NCI-H2081 treated with DMSO at 0.1 percent for 48 hours (cell line): ENCODE data around the gene S100A1.
"Not testable (repeated sequence)": the region's sequence is repeated elsewhere in the genome, so short reads cannot be mapped to it uniquely, and the experiment has no call there.

ENCODE experiments used
- DNase-seq: peaks from one replicate; lab custom pipeline; 2025; lab: John Stamatoyannopoulos, UW

Gene S100A1

DNA sequence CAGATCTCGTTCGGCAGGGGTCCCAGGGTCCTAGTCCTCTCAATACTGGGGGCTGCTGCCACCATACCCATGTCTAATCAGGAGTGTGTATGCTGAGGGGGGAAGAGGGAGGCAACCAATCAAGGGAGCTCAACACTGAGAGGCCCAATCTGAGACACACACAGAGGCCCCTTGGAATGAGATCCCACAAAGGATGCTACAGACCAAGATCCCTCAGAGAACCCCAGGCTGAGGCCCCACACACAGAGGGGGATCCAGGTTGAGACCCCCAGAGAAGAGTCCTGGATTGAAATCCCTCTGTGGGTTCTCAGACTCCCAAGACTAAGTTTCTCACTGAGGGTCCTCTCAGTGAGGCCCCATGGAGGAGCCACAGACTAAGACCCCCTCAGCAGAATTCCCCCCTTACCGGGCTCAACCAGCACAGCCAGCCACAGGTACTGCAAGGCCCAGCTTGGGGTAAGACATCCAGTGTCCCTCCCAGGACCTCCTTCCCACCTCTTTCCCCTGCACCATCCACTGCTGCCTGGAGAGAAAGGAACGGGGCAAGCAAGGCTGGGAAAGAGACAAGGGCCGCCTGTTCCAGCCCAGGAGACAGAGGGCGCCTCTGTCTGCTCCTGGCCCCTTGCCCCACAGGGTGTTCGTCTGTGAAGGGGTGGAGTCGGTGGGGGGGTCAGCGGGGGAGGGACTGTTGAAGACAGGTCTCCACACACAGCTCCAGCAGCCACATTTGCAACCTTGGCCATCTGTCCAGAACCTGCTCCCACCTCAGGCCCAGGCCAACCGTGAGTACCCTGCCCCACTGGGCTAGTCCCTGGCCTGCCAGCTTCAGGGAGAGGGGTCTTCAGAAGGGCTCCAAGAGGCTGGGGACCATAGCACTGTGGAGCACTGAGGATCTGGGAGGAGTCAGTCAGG is at the start of gene S100A1:
Gene S100A1 (plus strand): TSS at position 720 of the 912 bp plus-strand sequence. CDS start 2,088 bp downstream, outside the sequence.
- no peak for DNase-seq

DNA sequence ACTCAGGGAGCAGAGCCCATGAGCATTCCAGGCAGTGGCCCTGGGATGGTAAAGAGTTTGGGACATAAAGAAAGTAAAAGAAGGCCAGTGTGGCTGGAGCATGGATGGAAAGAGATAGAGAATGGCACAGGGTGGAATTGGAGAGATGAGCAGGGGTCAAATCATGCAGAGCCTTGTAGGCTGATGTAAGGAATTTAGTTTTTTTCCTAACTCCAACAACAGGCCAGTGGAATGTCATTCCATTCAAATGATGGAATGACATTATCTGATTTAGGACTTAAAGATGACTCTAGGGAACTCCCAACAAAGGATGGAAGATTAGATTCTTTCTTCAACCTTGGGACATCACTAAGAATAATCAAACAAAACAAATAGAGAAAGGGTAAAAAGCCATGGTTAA is 49.7 kb upstream of the S100A1 start:
- DNase-seq = no peak

DNA sequence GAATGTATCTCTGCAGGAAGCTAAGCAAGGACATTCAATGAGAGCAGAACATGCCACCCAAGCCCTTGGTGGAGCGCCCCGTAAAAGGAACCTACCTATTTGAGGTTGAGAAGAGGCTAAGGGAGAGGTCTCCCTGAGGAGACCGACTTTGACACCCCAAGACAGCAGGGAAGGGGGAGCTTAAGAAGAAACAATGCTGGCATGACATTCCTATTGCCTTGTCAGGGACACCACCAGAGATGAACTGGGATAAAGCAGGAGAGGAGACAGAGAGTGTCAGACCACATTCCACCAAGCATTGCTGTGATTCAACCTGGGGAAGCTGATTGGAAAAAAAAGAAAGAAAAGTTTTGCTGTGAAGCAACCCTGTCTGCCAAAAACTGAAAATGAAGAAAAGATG is 49.3 kb upstream of the S100A1 start:
- DNase-seq = no peak

DNA sequence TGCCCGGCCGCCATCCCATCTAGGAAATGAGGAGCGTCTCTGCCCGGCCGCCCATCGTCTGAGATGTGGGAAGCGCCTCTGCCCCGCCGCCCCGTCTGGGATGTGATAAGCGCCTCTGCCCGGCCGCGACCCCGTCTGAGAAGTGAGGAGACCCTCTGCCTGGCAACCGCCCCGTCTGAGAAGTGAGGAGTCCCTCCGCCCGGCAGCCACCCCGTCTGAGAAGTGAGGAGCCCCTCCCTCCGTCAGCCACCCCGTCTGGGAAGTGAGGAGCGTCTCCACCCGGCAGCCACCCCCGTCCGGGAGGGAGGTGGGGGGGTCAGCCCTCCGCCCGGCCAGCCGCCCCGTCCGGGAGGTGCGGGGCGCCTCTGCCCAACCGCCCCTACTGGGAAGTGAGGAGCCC is 45.4 kb upstream of the S100A1 start:
- DNase-seq = not testable (repeated sequence)

DNA sequence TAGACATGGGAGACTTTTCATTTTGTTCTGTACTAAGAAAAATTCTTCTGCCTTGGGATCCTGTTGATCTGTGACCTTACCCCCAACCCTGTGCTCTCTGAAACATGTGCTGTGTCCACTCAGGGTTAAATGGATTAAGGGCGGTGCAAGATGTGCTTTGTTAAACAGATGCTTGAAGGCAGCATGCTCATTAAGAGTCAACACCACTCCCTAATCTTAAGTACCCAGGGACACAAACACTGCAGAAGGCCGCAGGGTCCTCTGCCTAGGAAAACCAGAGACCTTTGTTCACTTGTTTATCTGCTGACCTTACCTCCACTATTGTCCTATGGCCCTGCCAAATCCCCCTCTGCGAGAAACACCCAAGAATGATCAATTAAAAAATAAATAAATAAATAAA is 44.7 kb upstream of the S100A1 start:
- not testable (repeated sequence) for DNase-seq

DNA sequence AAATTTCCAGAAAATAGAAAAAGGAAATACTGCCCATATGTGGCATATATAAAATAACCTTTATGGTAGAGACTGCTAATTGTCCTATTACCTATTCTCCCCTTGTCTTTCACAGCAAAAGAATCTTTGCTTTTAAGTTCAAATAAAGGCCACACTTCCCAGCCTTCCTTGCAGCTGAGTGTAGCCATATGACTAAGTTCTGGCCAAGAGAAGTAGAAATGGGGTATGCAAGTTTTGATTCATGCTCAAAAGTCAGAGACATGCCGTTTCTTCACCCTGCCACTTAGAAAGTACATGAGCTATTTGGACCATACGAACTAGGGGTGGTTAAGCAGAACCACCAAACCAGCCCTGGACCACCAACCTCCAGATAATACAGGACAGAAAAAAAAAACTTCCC is 44.3 kb upstream of the S100A1 start:
- no peak for DNase-seq

DNA sequence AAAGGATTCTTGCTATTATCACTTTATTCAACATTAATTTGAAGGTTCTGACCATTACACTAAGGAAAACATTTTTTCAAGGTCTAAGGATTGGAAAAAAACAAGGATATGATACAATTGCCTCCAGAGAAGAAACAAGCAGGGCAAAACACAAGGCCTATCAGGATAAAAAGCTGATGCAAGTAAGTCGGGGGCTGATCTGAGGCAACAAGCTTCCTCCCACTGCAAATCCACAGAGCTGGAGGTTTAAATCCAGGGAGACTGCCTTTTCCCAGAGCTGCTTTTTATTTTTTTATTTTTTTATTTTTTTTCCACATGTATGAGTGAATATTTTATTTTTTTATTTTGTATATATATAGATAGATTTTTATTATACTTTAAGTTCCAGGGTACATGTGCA is 43.2 kb upstream of the S100A1 start:
- no peak for DNase-seq

DNA sequence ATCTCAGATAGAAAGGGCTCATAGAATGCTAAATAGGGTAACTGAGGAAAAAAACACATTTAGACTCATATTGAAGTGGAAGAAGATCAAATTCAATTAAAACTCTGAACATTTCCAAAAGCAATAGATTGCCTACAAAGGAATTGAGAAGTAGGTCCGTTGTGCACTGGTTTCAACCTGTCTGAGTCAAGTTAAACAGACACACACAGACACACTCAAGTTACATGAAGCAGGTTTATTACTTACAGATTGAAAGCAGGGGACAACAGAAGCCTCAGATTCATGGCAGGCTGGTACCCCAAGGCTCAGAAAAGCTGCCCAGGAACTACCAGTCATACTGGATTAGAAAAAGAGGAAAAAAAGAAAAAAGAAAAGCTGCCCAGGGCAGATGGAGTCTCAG is 41.9 kb upstream of the S100A1 start:
- no peak for DNase-seq

DNA sequence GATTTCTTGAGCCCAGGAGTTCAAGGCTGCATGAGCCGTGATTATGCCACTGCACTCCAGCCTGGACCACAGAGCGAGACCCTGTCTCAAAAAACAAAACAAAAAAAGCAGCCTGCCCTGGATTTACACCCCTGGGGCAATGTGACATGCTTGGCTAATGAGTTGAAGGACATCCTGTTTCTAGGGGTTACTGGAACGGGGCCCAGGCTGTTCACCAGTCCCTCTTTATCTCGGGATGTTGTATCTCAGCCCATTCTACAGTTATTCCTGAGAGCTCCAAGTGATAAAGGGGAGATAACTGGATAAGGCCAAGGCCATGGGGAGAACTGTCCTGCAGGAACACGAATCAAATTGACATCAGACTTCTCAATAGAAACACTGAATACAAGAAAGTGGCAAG is 40.9 kb upstream of the S100A1 start:
- no peak for DNase-seq

DNA sequence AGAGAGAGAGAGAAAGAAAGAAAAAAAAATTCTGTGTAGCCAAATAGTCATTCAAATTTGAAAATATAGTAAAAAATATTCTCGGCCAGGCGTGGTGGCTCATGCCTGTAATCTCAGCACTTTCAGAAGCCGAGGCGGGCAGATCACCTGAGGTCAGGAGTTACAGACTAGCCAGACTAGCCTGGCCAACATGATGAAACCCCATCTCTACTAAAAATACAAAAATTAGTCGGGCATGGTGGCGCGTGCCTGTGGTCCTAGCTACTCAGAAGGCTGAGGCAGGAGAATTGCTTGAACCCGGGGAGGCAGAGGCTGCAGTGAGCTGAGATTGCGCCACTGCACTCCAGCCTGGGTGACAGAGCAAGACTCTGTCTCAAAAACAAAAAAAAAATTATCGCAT is 40.2 kb upstream of the S100A1 start:
- not testable (repeated sequence) for DNase-seq

DNA sequence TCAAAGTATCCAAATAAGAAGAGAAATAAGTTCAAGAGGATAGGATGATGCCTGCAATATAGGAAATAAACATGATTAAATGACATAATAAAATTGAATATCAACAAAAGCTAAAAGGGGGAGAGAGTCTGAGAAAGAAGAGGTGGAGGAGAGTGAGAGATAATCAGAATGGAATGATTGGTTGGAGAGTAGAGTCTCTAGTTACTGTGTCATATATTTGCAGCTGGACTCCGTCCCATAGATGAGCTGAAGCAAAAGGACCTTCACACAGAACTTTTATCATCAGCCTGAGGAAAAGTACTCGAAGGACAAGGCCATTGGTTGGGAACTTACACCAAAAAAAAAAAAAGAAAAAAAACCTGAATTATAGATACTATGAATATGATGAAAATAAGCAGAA is 39.8 kb upstream of the S100A1 start:
- DNase-seq = no peak

DNA sequence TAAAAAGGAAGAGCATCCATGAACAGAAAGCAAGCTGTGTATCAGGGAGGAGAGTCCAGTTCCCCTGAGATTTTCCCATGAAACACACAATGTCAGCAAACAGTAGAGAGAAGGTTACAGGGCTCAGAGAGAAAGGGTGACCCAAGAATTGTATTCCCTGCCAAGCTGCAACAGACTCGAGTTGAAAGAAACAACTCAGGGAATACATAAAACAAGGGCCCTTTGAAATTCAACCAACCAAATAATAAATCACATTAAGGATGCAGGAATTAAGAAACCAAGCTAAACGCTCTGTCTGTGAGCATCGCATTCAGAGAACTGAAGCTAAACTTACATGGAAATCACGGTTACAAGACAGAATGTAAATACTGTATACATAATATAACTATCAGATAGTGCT is 35.5 kb upstream of the S100A1 start:
- DNase-seq = no peak

DNA sequence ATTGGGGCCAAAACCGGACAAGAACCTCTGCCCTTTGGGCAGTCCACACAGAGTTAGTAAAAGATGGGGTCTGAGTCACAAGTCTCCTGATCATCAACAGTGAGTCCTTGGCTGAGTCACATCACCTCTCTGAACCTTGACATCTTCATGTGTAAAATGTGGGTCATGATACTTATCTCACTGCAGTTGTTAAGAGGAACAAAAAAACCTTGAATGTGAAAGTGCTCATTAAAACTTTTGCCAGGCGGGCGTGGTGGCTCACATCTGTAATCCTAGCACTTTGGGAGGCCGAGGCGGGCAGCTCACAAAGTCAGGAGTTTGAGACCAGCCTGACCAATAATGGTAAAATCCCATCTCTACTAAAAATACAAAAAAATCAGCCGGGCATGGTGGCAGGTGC is 31.0 kb upstream of the S100A1 start:
- DNase-seq = no peak

DNA sequence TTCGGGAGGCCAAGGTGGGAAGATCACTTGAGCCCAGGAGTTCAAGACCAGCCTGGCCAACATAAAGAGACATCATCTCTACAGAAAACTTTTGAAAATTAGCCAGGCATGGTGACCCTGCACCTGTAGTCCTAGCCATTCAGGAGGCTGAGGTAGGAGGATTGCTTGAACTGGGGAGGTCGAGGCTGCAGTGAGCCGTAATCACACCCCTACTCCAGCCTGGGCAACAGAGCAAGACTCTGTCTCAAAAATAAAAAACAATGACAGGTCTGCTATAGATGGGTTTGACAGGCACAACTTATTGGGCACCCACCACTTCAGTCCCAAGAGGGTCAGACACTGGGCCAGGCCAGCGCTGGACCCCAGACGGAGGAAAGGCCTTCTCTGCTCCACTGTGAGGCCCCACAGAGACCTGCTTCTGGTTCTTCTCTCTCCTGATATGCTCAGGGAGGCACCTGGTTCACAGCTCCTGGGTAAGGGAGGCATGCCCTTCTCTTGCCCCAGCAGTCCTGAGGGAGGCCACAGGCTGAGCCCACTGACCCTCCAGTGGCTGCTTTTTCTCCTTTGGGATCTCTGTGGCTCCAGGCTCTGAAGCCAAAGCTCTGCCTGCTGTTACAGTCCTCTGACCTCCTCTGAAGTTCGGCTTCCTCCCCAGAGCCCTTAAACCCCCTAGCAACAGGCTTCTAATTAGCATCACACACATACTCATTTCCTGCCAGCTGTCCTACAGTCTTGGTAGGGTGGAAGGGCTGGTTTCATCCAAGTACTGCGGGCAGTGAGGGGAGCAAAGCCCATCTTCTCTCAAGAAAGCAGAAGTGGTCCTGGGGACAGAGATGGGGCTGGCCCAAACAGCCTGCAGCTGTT is 29.7 kb upstream of the S100A1 start:
- peak; percentile 25 for DNase-seq

DNA sequence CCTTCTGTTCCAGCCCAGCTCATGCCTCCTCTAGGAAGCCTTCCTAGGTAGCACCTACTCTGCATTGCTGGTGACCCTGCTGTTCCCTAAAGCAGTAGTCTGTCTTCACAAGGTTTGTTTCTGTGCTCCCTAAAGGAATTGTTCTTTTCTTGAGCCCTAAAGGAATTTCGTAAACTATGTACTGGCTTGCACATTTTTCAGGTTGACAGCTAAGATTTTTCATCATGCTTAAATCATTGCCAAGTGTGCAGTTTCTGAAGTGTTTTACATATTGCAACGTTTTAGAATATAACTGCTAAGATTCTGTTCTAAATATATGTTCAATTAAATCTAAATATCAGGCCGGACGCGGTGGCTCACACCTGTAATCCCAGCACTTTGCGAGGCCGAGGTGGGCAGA is 28.4 kb upstream of the S100A1 start:
- no peak for DNase-seq

DNA sequence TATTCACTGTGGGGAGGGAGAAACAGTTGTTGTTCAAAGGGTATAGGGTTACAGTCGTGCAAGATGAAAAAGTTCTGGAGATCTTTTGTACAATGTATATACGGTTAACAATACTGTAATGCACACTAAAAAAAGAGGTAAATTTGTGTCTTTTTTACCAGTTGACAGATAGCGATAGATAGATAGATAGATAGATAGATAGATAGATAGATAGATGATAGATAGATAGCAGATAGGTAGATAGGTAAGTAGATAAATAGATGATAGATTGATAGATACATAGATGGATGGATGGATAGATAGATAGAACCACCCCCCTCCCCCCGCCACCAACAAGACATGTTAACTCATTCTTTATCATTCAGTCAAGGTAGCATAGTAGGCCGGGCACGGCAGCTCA is 25.5 kb upstream of the S100A1 start:
- DNase-seq = no peak

DNA sequence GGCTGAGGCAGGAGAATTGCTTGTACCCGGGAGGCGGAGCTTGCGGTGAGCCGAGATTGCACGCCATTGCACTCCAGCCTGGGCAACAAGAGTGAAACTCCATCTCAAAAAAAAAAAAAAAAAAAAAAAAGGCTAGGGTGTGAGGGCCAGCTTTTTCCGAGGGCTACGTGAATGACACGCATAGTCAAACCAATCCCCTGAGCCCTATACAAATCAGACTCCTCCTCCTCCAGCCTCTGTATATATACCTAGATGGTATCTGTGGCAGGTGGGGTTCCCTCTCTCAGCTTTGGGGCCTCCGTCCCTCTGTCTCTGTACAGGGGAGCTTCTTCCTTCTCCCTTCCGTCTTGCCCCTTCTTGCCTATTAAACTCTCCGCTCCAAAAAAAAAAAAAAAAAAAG is 22.0 kb upstream of the S100A1 start:
- no peak for DNase-seq

DNA sequence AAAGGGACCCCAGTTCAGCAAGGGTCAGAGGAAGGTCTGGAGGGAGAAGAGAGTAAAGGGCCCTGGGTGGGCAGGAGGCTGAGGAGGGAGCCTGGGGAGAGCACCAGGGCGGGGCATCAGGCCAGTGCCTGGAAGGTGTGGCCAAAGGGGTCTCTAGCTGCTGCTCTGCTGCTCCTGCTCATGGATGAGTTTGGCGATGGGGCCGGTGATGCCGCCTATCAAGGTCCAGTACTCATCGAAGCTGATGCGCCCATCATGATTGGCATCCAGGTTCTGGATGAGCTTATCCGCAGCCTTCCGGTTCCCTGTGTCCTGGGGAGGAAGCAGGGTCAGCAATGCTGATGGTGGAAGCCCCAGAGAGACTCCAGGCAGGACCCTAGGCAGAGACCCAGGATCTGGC is 20.9 kb upstream of the S100A1 start:
- DNase-seq = no peak

DNA sequence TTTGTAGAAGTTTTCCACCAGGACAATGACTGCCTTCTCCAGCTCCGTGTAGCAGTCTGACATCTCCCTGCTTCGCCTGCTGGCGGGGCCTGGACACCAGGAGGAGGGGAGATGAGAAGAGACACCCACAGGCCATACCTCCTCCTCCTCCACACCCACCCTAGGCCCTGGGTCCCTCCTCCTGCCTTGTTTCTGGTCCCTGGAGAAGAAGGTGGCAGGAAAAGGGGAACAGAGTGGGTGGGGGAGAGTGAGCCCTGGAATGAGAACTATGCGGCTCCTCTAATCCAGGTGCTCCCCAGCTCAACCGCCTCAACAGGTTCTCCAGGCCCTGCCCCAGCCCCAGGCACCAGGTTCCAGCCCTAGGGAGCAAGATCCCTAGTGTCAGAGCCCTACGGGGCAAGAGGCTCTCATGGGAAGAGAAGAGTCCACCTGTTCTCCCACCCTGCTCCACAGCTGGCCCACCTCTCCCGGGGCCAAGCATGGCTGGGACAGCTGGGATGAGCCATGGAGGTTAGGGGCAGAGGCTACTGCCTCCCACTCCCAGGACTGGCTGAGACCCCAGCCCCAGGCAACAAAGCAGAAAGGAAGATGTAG is 20.0 kb upstream of the S100A1 start:
- DNase-seq = no peak

DNA sequence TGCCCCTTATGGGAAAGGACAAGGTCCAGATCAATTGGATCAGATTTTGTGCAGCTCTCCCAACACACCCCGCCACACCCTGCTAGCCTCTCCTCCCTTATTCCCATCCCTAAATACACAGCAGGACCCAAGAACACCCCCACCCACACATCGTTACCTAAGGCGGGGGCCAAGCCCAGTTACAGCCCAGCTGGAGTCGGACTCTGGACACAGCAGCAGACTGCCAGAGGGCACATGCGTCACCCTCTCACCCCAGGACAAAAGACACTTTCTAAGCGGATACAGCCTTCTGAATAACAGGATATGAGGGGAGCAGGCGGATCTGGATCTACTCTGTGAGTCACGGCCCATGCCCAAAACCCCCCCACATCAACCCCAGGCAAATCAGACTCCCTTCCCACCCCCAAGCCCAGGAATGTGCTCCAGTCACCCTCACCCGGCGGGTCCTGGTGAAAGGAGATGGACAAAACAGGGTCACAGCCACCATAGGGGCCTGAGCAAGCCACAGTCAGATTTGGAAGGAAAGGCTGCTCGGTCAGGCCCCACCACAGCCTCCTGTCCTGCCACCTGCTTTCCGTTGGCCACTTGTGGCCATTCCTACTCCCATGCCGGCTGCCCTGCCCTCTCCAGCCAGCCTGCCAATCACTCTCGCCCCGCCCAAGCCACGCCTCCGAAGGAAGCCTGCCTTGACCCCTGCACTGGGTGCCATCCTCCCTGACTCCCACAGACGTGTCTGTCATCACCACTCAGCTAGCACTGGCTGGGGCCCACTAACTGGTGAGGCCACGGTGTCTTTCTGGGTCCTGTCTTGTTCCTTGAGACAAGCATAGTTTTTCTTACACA is 19.3 kb upstream of the S100A1 start:
- DNase-seq = no peak

DNA sequence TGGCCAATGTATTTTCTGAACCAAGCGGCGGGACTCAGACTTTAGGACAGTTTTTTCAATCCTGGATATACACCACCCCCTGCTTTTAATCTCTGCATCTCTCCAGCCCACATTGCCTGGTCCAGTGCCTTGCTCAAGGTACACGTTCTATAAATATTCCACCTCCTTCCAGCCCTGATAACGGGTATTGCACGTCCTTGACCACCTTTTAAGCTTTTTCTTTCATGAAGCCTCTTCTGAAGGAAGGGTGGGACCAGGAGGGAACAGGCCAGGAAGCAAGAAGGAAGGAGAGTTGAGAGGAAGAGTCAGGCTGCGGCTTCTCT is 18.7 kb upstream of the S100A1 start:
- no peak for DNase-seq

DNA sequence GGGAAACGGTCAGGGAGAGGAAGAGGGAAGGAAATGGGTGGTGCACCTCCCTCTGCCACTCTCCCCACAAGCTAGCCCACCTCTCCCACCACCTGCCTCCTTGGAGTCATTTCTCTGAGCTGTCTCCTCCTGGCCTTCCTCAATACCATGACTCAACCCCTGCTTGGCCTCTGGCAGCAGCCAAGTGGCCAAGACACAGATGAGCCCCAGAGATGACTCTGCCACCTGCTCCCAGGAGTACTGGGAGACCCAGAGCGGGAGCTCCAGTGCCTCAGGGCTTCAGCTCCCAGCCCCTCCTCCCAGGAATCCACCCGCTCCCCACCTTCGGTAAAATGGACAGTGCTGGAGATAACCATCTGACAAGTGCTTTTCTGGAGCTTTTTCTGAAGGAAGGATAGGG is 17.9 kb upstream of the S100A1 start:
- no peak for DNase-seq
